Activated B cell treated with CpG ODN at 0.5 μM for 24 hours (primary cell): ENCODE measurements around the gene AXDND1. TPM values are rescaled to one million over a fixed set of nuclear protein-coding genes. Genes with fewer than 3 reads are reported as not detected.

ENCODE experiments used
- ATAC-seq: fragments of 200-7000 bp; cut with Tn5 transposase; one replicate; pipeline ENCODE4 v1.10.0; 2021; ENCODE audit warnings: low read depth, mild to moderate bottlenecking, moderate library complexity
- CTCF ChIA-PET: fragments of 350-600 bp; sonication (Branson Sonifier 250); formaldehyde crosslinking; loops from one replicate; lab custom pipeline; 2021; ENCODE audit warnings: antibody characterized with exemption; lab: Charles Lee
- POLR2A ChIA-PET: fragments of 350-600 bp; sonication (Branson Sonifier 250); formaldehyde crosslinking; loops from one replicate; lab custom pipeline; 2021; ENCODE audit warnings: antibody characterized with exemption; lab: Charles Lee
- DNase-seq: peaks from one replicate; pipeline ENCODE4 v3.0.0; 2022
- H3K27ac Mint-ChIP-seq: one replicate; pipeline ENCODE4 v1.8.0; 2020; ENCODE audit warnings: mixed read lengths
- H3K27me3 Mint-ChIP-seq: one replicate; pipeline ENCODE4 v1.8.0; 2021; ENCODE audit warnings: mixed read lengths
- H3K36me3 Mint-ChIP-seq: one replicate; pipeline ENCODE4 v1.8.0; 2021; ENCODE audit warnings: low read depth, mixed read lengths
- H3K4me1 Mint-ChIP-seq: one replicate; pipeline ENCODE4 v1.8.0; 2021; ENCODE audit warnings: mixed read lengths
- H3K4me3 Mint-ChIP-seq: one replicate; pipeline ENCODE4 v1.8.0; 2020; ENCODE audit warnings: mild to moderate bottlenecking, mixed read lengths
- H3K9me3 Mint-ChIP-seq: one replicate; pipeline ENCODE4 v1.8.0; 2020; ENCODE audit warnings: mixed read lengths
- intact Hi-C: fragments of 100-400 bp; cut with micrococcal nuclease; formaldehyde crosslinking; loops from one replicate; pipeline ENCODE4 v1.15.1; 2024
- total RNA-seq: library from RNA; stranded (reverse); gene quantifications from 2 replicates; pipeline ENCODE4 v1.2.3, GENCODE V29; 2022
- TF ChIP-seq, protein P1 (sequence below): fragments of 200-600 bp; IDR thresholded peaks from one replicate; pipeline ENCODE4 v1.8.0; 2022; ENCODE audit warnings: antibody characterized with exemption, mild to moderate bottlenecking

The AXDND1 gene
- total RNA-seq, 1 donor from 2014 or later = 0.75 TPM

DNA sequence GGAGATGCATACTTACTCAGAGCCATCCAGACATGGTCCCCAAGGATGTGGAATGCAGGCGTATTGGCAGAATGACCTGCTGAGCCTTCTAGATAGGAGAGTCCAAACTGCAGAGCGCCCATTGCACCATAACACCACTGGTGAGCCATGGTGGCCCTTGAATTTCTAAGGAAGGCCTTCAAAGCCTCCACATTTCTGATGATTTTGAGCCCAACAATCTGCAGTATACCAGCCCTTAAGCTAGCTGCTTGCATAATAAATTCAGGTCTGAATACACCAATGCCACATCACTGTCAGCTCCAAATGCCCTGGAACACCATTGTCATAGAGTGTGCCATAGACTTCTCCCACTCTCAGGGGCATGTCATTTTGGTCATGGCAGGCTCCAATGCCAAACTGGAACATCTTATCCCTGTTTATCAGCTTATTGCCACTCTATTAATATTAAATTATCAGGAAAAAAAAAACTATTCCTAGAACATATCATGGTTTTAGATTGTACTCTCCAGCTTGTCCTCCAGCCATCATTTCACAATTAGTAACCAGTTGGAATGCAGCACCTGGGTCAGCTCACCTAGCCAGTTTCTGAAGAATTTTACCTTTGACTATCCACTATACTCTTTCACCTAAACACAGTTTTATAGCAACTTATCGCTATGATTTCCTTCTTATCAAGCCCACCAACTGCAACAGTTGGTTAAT lies 183.0 kb downstream of the AXDND1 start:
- Mint-ChIP-seq H3K27me3 (peaks cover 2% of the 10 kb centered on the region), H3K36me3 (no peaks in the 10 kb centered on the region), H3K4me3 (no peak overlapping the region), H3K27ac (no peak overlapping the region), H3K4me1 (no peaks in the 10 kb centered on the region), H3K9me3 (no peaks in the 10 kb centered on the region)
- DNase-seq (no peak), ATAC-seq (no peak)
- ChIA-PET CTCF (no interaction called here), POLR2A (no interaction called here)
- TF ChIP-seq, protein P1, sequence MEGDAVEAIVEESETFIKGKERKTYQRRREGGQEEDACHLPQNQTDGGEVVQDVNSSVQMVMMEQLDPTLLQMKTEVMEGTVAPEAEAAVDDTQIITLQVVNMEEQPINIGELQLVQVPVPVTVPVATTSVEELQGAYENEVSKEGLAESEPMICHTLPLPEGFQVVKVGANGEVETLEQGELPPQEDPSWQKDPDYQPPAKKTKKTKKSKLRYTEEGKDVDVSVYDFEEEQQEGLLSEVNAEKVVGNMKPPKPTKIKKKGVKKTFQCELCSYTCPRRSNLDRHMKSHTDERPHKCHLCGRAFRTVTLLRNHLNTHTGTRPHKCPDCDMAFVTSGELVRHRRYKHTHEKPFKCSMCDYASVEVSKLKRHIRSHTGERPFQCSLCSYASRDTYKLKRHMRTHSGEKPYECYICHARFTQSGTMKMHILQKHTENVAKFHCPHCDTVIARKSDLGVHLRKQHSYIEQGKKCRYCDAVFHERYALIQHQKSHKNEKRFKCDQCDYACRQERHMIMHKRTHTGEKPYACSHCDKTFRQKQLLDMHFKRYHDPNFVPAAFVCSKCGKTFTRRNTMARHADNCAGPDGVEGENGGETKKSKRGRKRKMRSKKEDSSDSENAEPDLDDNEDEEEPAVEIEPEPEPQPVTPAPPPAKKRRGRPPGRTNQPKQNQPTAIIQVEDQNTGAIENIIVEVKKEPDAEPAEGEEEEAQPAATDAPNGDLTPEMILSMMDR = no peak
- intact Hi-C loops = no loop called here

DNA sequence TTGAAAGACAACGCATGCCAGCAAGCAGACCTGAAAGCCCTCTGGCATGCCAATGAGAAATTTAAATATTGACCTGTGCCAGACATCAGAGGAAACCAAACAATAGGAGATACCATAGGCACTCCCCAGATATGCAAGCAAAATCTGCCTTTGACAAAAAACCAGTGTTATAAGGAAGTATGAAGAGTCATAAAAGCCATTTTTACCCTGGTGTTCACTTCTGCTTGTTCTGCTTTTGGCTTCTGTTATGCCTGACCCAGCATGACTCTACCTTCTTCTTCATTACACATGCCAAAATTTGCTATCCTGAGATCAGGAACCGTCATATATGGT lies 183.6 kb downstream of the AXDND1 start:
- no peak overlapping the region for H3K27ac Mint-ChIP-seq
- POLR2A ChIA-PET = no interaction called here
- no peak overlapping the region for H3K4me3 Mint-ChIP-seq
- TF ChIP-seq, protein P1 = no peak
- CTCF ChIA-PET = no interaction called here
- DNase-seq (no peak), ATAC-seq (no peak)
- peaks cover 2% of the 10 kb centered on the region for H3K27me3 Mint-ChIP-seq
- H3K36me3 Mint-ChIP-seq = no peaks in the 10 kb centered on the region
- no peaks in the 10 kb centered on the region for H3K9me3 Mint-ChIP-seq
- intact Hi-C loops = no loop called here
- no peaks in the 10 kb centered on the region for H3K4me1 Mint-ChIP-seq

DNA sequence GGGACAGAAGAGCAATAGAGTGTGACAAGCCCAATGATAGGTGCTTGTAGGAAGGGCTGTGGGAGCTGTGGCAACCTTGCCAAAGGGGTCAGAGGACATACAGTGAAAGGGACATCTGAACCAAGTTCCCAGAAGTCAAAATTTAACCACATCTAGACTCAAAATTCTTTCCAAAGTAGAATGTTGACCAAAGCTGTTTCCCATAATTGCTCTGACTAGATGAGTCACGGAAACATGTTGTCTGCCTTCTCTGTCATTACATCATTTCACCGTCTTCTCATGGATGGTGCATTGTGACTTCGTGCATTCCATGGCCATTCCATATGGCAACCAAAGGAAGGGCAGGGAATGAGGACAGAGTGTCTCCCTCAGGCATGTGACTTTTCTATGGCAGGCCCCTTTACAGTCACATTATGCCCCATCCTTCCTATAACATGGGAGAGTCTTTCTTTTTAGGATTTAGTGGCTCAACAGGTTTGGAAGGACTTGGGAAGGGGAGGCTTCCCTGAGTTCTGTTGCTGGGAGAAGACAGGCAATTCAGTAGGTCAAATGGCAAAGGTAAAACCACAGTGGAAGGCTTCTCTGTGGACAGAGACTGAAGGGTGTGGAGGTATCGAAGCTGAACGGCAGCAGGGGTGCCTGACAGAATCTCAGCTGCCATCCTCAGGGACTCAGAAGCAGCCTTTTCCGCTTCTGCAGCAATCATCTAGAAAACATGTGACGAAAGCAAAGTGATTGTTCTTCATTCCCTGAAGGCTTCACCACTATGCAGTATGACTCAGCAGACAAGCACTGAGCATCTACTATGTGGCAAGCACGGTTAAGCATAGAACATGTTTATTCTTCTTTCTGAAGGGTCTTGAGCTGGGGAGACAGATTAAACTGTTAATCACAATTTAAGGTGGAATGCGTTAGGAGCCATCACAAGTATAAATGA lies 185.2 kb downstream of the AXDND1 start:
- TF ChIP-seq, protein P1 = no peak
- Mint-ChIP-seq H3K36me3 (no peaks in the 10 kb centered on the region), H3K27me3 (peaks cover 8% of the 10 kb centered on the region), H3K9me3 (no peaks in the 10 kb centered on the region), H3K4me3 (no peak overlapping the region), H3K4me1 (no peaks in the 10 kb centered on the region), H3K27ac (no peak overlapping the region)
- POLR2A ChIA-PET = no interaction called here
- peak; percentile 42 for ATAC-seq
- intact Hi-C loops = no loop called here
- no peak for DNase-seq
- CTCF ChIA-PET = no interaction called here

DNA sequence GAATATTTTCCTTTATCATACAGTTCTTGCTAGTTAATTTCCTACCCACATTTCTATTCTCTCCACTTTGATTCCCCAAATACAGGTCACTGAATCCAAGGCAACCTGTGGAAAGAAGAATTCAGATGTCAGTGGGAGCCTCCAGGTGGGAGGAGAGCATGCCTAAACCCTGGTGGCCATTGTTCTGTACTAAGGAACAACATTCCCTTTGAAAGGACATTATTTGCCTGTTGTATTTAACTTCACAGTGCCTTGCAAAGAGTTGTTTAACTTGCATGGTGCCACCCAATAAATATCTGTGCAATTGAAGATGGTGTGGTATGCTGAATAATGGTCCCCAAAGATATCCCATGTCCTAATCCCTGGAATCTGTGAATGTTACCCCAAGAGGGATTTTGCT lies 188.7 kb downstream of the AXDND1 start:
- H3K4me1 Mint-ChIP-seq = no peaks in the 10 kb centered on the region
- H3K27ac Mint-ChIP-seq = no peak overlapping the region
- no peak for DNase-seq
- H3K27me3 Mint-ChIP-seq = peaks cover 8% of the 10 kb centered on the region
- H3K36me3 Mint-ChIP-seq = no peaks in the 10 kb centered on the region
- H3K9me3 Mint-ChIP-seq = no peaks in the 10 kb centered on the region
- no peak overlapping the region for H3K4me3 Mint-ChIP-seq
- ChIA-PET CTCF (no interaction called here), POLR2A (no interaction called here)
- TF ChIP-seq, protein P1 = no peak
- intact Hi-C loops = no loop called here
- ATAC-seq = no peak

DNA sequence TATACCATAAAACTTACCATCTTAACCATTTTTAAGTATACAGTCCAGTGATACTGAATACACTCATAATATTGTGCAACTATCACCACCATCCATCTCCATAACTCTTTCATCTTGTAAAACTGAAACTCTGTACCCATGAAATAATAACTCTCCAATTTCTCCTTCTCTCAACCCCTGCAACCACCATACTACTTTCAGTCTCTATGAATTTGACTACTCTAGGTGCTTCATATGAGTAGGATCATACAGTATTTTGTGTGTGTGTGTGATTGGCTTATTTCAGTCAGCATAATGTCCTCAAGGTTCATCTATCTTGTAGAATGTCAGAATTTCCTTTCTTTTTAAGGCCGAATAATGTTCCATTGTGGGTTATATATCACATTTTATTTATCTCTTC lies 192.3 kb downstream of the AXDND1 start:
- no peak for ATAC-seq
- Mint-ChIP-seq H3K36me3 (no peaks in the 10 kb centered on the region), H3K27ac (no peak overlapping the region), H3K27me3 (peaks cover 6% of the 10 kb centered on the region), H3K4me1 (no peaks in the 10 kb centered on the region), H3K4me3 (no peak overlapping the region), H3K9me3 (no peaks in the 10 kb centered on the region)
- ChIA-PET CTCF (no interaction called here), POLR2A (no interaction called here)
- no peak for DNase-seq
- TF ChIP-seq, protein P1 = no peak
- intact Hi-C loops = no loop called here
